CD8-positive, alpha-beta memory T cell (primary cell): Measurements from ENCODE around the gene FST. TPM values are rescaled to one million over a fixed set of nuclear protein-coding genes. Genes with fewer than 3 reads are reported as not detected.

Experiments
- CTCF ChIA-PET: fragments of 350-600 bp; sonication (Branson Sonifier 250); formaldehyde crosslinking; loops from one replicate; lab custom pipeline; 2021; ENCODE audit warnings: antibody characterized with exemption; lab: Charles Lee
- POLR2A ChIA-PET: fragments of 350-600 bp; sonication (Branson Sonifier 250); formaldehyde crosslinking; loops from one replicate; lab custom pipeline; 2021; ENCODE audit warnings: antibody characterized with exemption; lab: Charles Lee
- DNase-seq, 5 donors: peaks; one replicate each; pipeline versions ENCODE4 v3.0.0 to v3.0.0-alpha.2; 2020 to 2022; ENCODE audit warnings: mixed read lengths in 1 of 5
- H3K27ac ChIP-seq: one replicate; pipeline ENCODE4 v1.7.0; 2013; ENCODE audit warnings: low read depth, mild to moderate bottlenecking, low read length, moderate library complexity
- H3K27me3 ChIP-seq: 2 replicates; pipeline ENCODE4 v1.7.0; 2013; ENCODE audit warnings: low read length, mild to moderate bottlenecking; ENCODE audit not compliant: insufficient read depth, poor library complexity, severe bottlenecking
- H3K36me3 ChIP-seq: 2 replicates; pipeline ENCODE4 v1.7.0; 2013; ENCODE audit warnings: mild to moderate bottlenecking, low read length, moderate library complexity; ENCODE audit not compliant: insufficient read depth
- H3K4me1 ChIP-seq: 2 replicates; pipeline ENCODE4 v1.7.0; 2013; ENCODE audit warnings: mild to moderate bottlenecking, low read length, moderate library complexity; ENCODE audit not compliant: insufficient read depth
- H3K4me3 ChIP-seq: 2 replicates; pipeline ENCODE4 v1.7.0; 2013; ENCODE audit warnings: mild to moderate bottlenecking, low read length
- H3K9me3 ChIP-seq: 2 replicates; pipeline ENCODE4 v1.7.0; 2013; ENCODE audit warnings: mild to moderate bottlenecking, low read length
- H3K27ac Mint-ChIP-seq, 8 donors: one replicate each; pipeline ENCODE4 v1.8.0; 2020 to 2021; ENCODE audit warnings: mixed read lengths in 8 of 8, mild to moderate bottlenecking in 6 of 8, inconsistent platforms in 3 of 8, moderate library complexity in 3 of 8
- H3K27me3 Mint-ChIP-seq, 2 donors: one replicate each; pipeline ENCODE4 v1.8.0; 2020 to 2021; ENCODE audit warnings: mixed read lengths in 2 of 2, mild to moderate bottlenecking in 1 of 2, moderate library complexity in 1 of 2
- H3K36me3 Mint-ChIP-seq, 3 donors: one replicate each; pipeline ENCODE4 v1.8.0; 2020 to 2021; ENCODE audit warnings: mixed read lengths in 3 of 3, inconsistent platforms in 1 of 3, mild to moderate bottlenecking in 1 of 3
- H3K4me1 Mint-ChIP-seq, 3 donors: one replicate each; pipeline ENCODE4 v1.8.0; 2020 to 2021; ENCODE audit warnings: mixed read lengths in 3 of 3, inconsistent platforms in 1 of 3, mild to moderate bottlenecking in 1 of 3
- H3K4me3 Mint-ChIP-seq, 7 donors: one replicate each; pipeline ENCODE4 v1.8.0; 2020 to 2021; ENCODE audit warnings: mixed read lengths in 7 of 7, mild to moderate bottlenecking in 6 of 7, moderate library complexity in 4 of 7, inconsistent platforms in 2 of 7
- H3K9me3 Mint-ChIP-seq, 5 donors: one replicate each; pipeline ENCODE4 v1.8.0; 2020 to 2022; ENCODE audit warnings: mixed read lengths in 5 of 5, mild to moderate bottlenecking in 3 of 5, moderate library complexity in 2 of 5, inconsistent platforms in 1 of 5
- polyA plus RNA-seq: library from polyadenylated mRNA; unstranded; fragments of 300-500 nt; fragmentation: Illumina TruSeq; gene quantifications from one replicate; pipeline ENCODE4 v1.2.3, GENCODE V29; 2021
- total RNA-seq, 2 experiments: library from RNA; stranded (reverse); gene quantifications; one replicate each; pipeline ENCODE4 v1.2.3, GENCODE V29; 2021

FST gene
- under 1 TPM in 1 of 2 experiments, not detected in 1; 0.13 TPM for total RNA-seq
- not detected for polyA plus RNA-seq

GRCh38 chr5:53480416-53481158 is at the start of gene FST:
FST (plus strand) TSS chr5:53480629; CDS start chr5:53480792, 163 bp downstream.
- peak within 1 kb of the TSS in 5 of 8 donors; percentile 2 to 77 (median 3) for H3K27ac Mint-ChIP-seq

GRCh38 chr5:53431665-53432064 is 48.8 kb upstream of the FST start:
- Histone ChIP-seq H3K27ac (no peak overlapping the region), H3K36me3 (no peaks in the 10 kb centered on the region), H3K4me1 (no peaks in the 10 kb centered on the region), H3K4me3 (no peak overlapping the region), H3K9me3 (no peaks in the 10 kb centered on the region), H3K27me3 (no peaks in the 10 kb centered on the region)
- H3K27ac Mint-ChIP-seq = no peak overlapping the region
- ChIA-PET POLR2A (no interaction called here), CTCF (no interaction called here)
- DNase-seq = no peak
- no peaks in the 10 kb centered on the region for H3K4me1 Mint-ChIP-seq
- peaks cover 0 to 1% (median 0%) of the 10 kb centered on the region in 3 donors for H3K36me3 Mint-ChIP-seq
- H3K4me3 Mint-ChIP-seq = no peak overlapping the region
- H3K27me3 Mint-ChIP-seq = peaks cover 2 to 25% of the 10 kb centered on the region in 2 donors
- H3K9me3 Mint-ChIP-seq = no peaks in the 10 kb centered on the region

More at GRCh38 chr5:53480416-53481158, at the start of gene FST:
- H3K9me3 Mint-ChIP-seq = no peaks in the 10 kb centered on the region
- no peaks in the 10 kb centered on the region for H3K36me3 ChIP-seq
- POLR2A ChIA-PET = interaction anchor here (0.6 kb wide), 1 partner anchor 1057 kb away, joined by 3 read pairs; no protein-coding TSS in a partner anchor
- CTCF ChIA-PET = interaction anchor here (0.7 kb wide), 1 partner anchor 754 kb away, joined by 3 read pairs; no protein-coding TSS in a partner anchor
- no peaks in the 10 kb centered on the region for H3K9me3 ChIP-seq
- H3K4me3 ChIP-seq = peak within 1 kb of the TSS; percentile 71
- peaks cover 22% of the 10 kb centered on the region for H3K4me1 ChIP-seq
- peak in 1 of 5 donors; percentile 15 for DNase-seq
- no peak within 1 kb of the TSS for H3K27ac ChIP-seq
- peaks cover 0 to 2% (median 0%) of the 10 kb centered on the region in 3 donors for H3K36me3 Mint-ChIP-seq
- H3K27me3 ChIP-seq = peaks cover 23% of the 10 kb centered on the region
- H3K4me3 Mint-ChIP-seq = peak within 1 kb of the TSS; percentile 87 to 96 (median 91)
- peaks cover 22 to 64% of the 10 kb centered on the region in 2 donors for H3K27me3 Mint-ChIP-seq
- peaks cover 36 to 52% (median 49%) of the 10 kb centered on the region in 3 donors for H3K4me1 Mint-ChIP-seq

GRCh38 chr5:53433026-53433425 is 47.4 kb upstream of the FST start:
- Mint-ChIP-seq H3K36me3 (peaks cover 0 to 1% (median 0%) of the 10 kb centered on the region in 3 donors), H3K4me1 (no peaks in the 10 kb centered on the region), H3K27me3 (peaks cover 2 to 21% of the 10 kb centered on the region in 2 donors), H3K9me3 (no peaks in the 10 kb centered on the region), H3K27ac (no peak overlapping the region), H3K4me3 (no peak overlapping the region)
- no peaks in the 10 kb centered on the region for H3K9me3 ChIP-seq
- H3K4me1 ChIP-seq = no peaks in the 10 kb centered on the region
- ChIA-PET POLR2A (no interaction called here), CTCF (interaction anchor here (0.6 kb wide), 1 partner anchor 68 kb away, joined by 3 read pairs; no protein-coding TSS in a partner anchor)
- H3K27me3 ChIP-seq = no peaks in the 10 kb centered on the region
- no peak for DNase-seq
- H3K4me3 ChIP-seq = no peak overlapping the region
- no peaks in the 10 kb centered on the region for H3K36me3 ChIP-seq
- no peak overlapping the region for H3K27ac ChIP-seq

GRCh38 chr5:53434541-53434940 is 45.9 kb upstream of the FST start:
- Mint-ChIP-seq H3K27ac (peak overlapping the region in 1 of 8 donors; percentile 62), H3K4me1 (no peaks in the 10 kb centered on the region), H3K4me3 (no peak overlapping the region), H3K27me3 (peaks cover 1 to 21% of the 10 kb centered on the region in 2 donors), H3K36me3 (peaks cover 0 to 1% (median 0%) of the 10 kb centered on the region in 3 donors), H3K9me3 (no peaks in the 10 kb centered on the region)
- H3K9me3 ChIP-seq = no peaks in the 10 kb centered on the region
- ChIA-PET POLR2A (no interaction called here), CTCF (no interaction called here)
- H3K4me3 ChIP-seq = no peak overlapping the region
- no peaks in the 10 kb centered on the region for H3K27me3 ChIP-seq
- no peak for DNase-seq
- no peaks in the 10 kb centered on the region for H3K4me1 ChIP-seq
- no peaks in the 10 kb centered on the region for H3K36me3 ChIP-seq
- no peak overlapping the region for H3K27ac ChIP-seq

- Mint-ChIP-seq H3K27ac (no peak overlapping the region), H3K9me3 (no peaks in the 10 kb centered on the region), H3K27me3 (peaks cover 2 to 12% of the 10 kb centered on the region in 2 donors), H3K4me1 (no peaks in the 10 kb centered on the region), H3K4me3 (no peak overlapping the region), H3K36me3 (peaks cover 0 to 1% (median 0%) of the 10 kb centered on the region in 3 donors)
- no peaks in the 10 kb centered on the region for H3K4me1 ChIP-seq
- no peak overlapping the region for H3K4me3 ChIP-seq
- ChIA-PET POLR2A (no interaction called here), CTCF (no interaction called here)
- no peaks in the 10 kb centered on the region for H3K9me3 ChIP-seq
- DNase-seq = no peak
- H3K36me3 ChIP-seq = no peaks in the 10 kb centered on the region
- H3K27ac ChIP-seq = no peak overlapping the region
- no peaks in the 10 kb centered on the region for H3K27me3 ChIP-seq
Observed at GRCh38 chr5:53436480-53437191, 43.8 kb upstream of the FST start.

- H3K4me1 ChIP-seq = no peaks in the 10 kb centered on the region
- H3K27ac ChIP-seq = no peak overlapping the region
- peaks cover 0 to 1% (median 0%) of the 10 kb centered on the region in 3 donors for H3K36me3 Mint-ChIP-seq
- ChIA-PET CTCF (interaction anchor here (0.7 kb wide), 1 partner anchor 298 kb away, joined by 3 read pairs; no protein-coding TSS in a partner anchor), POLR2A (no interaction called here)
- no peak overlapping the region for H3K27ac Mint-ChIP-seq
- no peaks in the 10 kb centered on the region for H3K9me3 Mint-ChIP-seq
- no peaks in the 10 kb centered on the region for H3K9me3 ChIP-seq
- no peaks in the 10 kb centered on the region for H3K4me1 Mint-ChIP-seq
- no peak overlapping the region for H3K4me3 ChIP-seq
- H3K27me3 ChIP-seq = no peaks in the 10 kb centered on the region
- peaks cover 2 to 15% of the 10 kb centered on the region in 2 donors for H3K27me3 Mint-ChIP-seq
- no peaks in the 10 kb centered on the region for H3K36me3 ChIP-seq
- H3K4me3 Mint-ChIP-seq = no peak overlapping the region
- no peak for DNase-seq
Observed at GRCh38 chr5:53438079-53438478, 42.4 kb upstream of the FST start.

GRCh38 chr5:53438486-53439472 is 41.6 kb upstream of the FST start:
- ChIA-PET POLR2A (no interaction called here), CTCF (interaction anchor here (0.7 kb wide), 1 partner anchor 299 kb away, joined by 3 read pairs; no protein-coding TSS in a partner anchor)
- H3K27me3 Mint-ChIP-seq = peaks cover 2 to 15% of the 10 kb centered on the region in 2 donors
- no peaks in the 10 kb centered on the region for H3K27me3 ChIP-seq
- H3K9me3 Mint-ChIP-seq = no peaks in the 10 kb centered on the region
- H3K36me3 ChIP-seq = no peaks in the 10 kb centered on the region
- no peak overlapping the region for H3K27ac ChIP-seq
- H3K9me3 ChIP-seq = no peaks in the 10 kb centered on the region
- no peak overlapping the region for H3K27ac Mint-ChIP-seq
- no peaks in the 10 kb centered on the region for H3K4me1 Mint-ChIP-seq
- DNase-seq = no peak
- no peak overlapping the region for H3K4me3 Mint-ChIP-seq
- no peak overlapping the region for H3K4me3 ChIP-seq
- peaks cover 0 to 1% (median 0%) of the 10 kb centered on the region in 3 donors for H3K36me3 Mint-ChIP-seq
- H3K4me1 ChIP-seq = no peaks in the 10 kb centered on the region
